Endothelial cell of umbilical vein (primary cell): ENCODE measurements around the gene LPIN1. TPM values are rescaled to one million over a fixed set of nuclear protein-coding genes. Genes with fewer than 3 reads are reported as not detected.

ENCODE experiments used
- BruUV-seq: library from RNA; stranded (reverse); fragments of 400-500 nt; replicated peaks from 2 replicates; lab custom pipeline; 2021; lab: Mats Ljungman, UMichigan
- CTCF ChIA-PET: fragments of 300-600, 350-600 bp; sonication (Branson Sonifier 250); formaldehyde crosslinking; loops from one replicate; lab custom pipeline; 2021; ENCODE audit warnings: antibody characterized with exemption, inconsistent platforms; lab: Charles Lee
- POLR2A ChIA-PET: fragments of 300-600, 350-600 bp; sonication (Branson Sonifier 250); formaldehyde crosslinking; loops from one replicate; lab custom pipeline; 2021; ENCODE audit warnings: antibody characterized with exemption, inconsistent platforms; lab: Charles Lee
- DNase-seq: peaks from one replicate; pipeline ENCODE4 v3.0.0-alpha.2; 2011; ENCODE audit warnings: low read depth, low spot score
- FAIRE-seq: peaks from 2 replicates; lab custom pipeline; 2011; peaks lifted over from hg19 to GRCh38; lab: Jason Lieb, UNC
- H2AFZ ChIP-seq: 2 replicates; pipeline ENCODE4 v1.6.0; 2012; ENCODE audit warnings: low read depth, low read length, control low read depth, inconsistent platforms
- H3K27ac ChIP-seq: 2 replicates; pipeline ENCODE4 v1.5.1; 2011; ENCODE audit warnings: low read depth, mild to moderate bottlenecking, control low read depth, low read length, moderate library complexity; ENCODE audit not compliant: insufficient read depth
- H3K27me3 ChIP-seq, 2 experiments: 2 replicates each; pipeline versions ENCODE4 v1.6.0 to v1.6.1; 2011; ENCODE audit warnings: low read length in 2 of 2, mixed read lengths in 1 of 2; ENCODE audit not compliant: control insufficient read depth in 2 of 2, insufficient read depth in 2 of 2
- H3K36me3 ChIP-seq, 2 experiments: 2 replicates in 1 of 2; 3 replicates in 1 of 2; pipeline ENCODE4 v1.5.1; 2011; ENCODE audit warnings: low read length in 2 of 2, mild to moderate bottlenecking in 1 of 2, moderate library complexity in 1 of 2; ENCODE audit not compliant: control insufficient read depth in 2 of 2, insufficient read depth in 2 of 2; ENCODE audit errors: extremely low read depth in 1 of 2
- H3K4me1 ChIP-seq: 3 replicates; pipeline ENCODE4 v1.5.1; 2011; ENCODE audit warnings: mild to moderate bottlenecking, low read length; ENCODE audit not compliant: control insufficient read depth, insufficient read depth; ENCODE audit errors: extremely low read depth
- H3K4me2 ChIP-seq: 2 replicates; pipeline ENCODE4 v1.6.1; 2011; ENCODE audit warnings: low read length, control low read depth, mixed read lengths; ENCODE audit not compliant: insufficient read depth
- H3K4me3 ChIP-seq, 3 experiments: fragments of 200-600 bp in 1 of 3; sonication (generic), shearing (Covaris generic) in 1 of 3; replicated peaks in 1 of 3; 2 replicates each; pipeline ENCODE4 v1.5.1; 2011 to 2016; ENCODE audit warnings: control low read depth in 3 of 3, low read length in 3 of 3, mild to moderate bottlenecking in 2 of 3, inconsistent platforms in 1 of 3, low read depth in 1 of 3, moderate library complexity in 1 of 3; ENCODE audit not compliant: insufficient read depth in 1 of 3
- H3K79me2 ChIP-seq: 2 replicates; pipeline ENCODE4 v1.6.0; 2012; ENCODE audit warnings: low read length, inconsistent platforms; ENCODE audit not compliant: control insufficient read depth, insufficient read depth
- H3K9ac ChIP-seq: replicated peaks from 2 replicates; pipeline ENCODE3; 2011; ENCODE audit warnings: low read length, control low read depth; ENCODE audit not compliant: insufficient read depth; ENCODE audit errors: extremely low read depth
- H3K9me1 ChIP-seq: replicated peaks from 3 replicates; pipeline ENCODE4 v1.6.0; 2011; ENCODE audit warnings: mild to moderate bottlenecking, low read length; ENCODE audit not compliant: control insufficient read depth, insufficient read depth; ENCODE audit errors: extremely low read depth
- H3K9me3 ChIP-seq: replicated peaks from 2 replicates; pipeline ENCODE4 v1.5.1; 2012; ENCODE audit warnings: low read length, inconsistent platforms; ENCODE audit not compliant: control insufficient read depth, insufficient read depth
- H4K20me1 ChIP-seq: replicated peaks from 2 replicates; pipeline ENCODE3; 2011; ENCODE audit warnings: mild to moderate bottlenecking, low read length; ENCODE audit not compliant: control insufficient read depth, insufficient read depth; ENCODE audit errors: extremely low read depth
- CTCF ChIP-seq, 2 donors: IDR thresholded peaks; 1 replicate in 1 of 2; 2 replicates in 1 of 2; pipeline ENCODE4 v1.5.1; 2011; ENCODE audit warnings: low read length in 2 of 2, mild to moderate bottlenecking in 2 of 2, moderate library complexity in 2 of 2, control low read depth in 1 of 2, inconsistent platforms in 1 of 2, low read depth in 1 of 2; ENCODE audit not compliant: insufficient read depth in 1 of 2; ENCODE audit errors: extremely low read depth in 1 of 2
- EZH2 ChIP-seq: IDR thresholded peaks from 2 replicates; pipeline ENCODE4 v1.6.1; 2012; ENCODE audit warnings: borderline replicate concordance, low read depth, mild to moderate bottlenecking, moderate library complexity, low read length, inconsistent platforms; ENCODE audit not compliant: severe bottlenecking
- FOS ChIP-seq: IDR thresholded peaks from 2 replicates; pipeline ENCODE4 v1.6.1; 2011; ENCODE audit warnings: mild to moderate bottlenecking, low read length, moderate library complexity, borderline replicate concordance; ENCODE audit not compliant: insufficient read depth
- GATA2 ChIP-seq: IDR thresholded peaks from 2 replicates; pipeline ENCODE4 v1.7.0; 2011; ENCODE audit warnings: low read depth, mild to moderate bottlenecking, moderate library complexity, mixed read lengths, low read length; ENCODE audit not compliant: insufficient read length, insufficient read depth
- JUN ChIP-seq: IDR thresholded peaks from 2 replicates; pipeline ENCODE4 v1.6.1; 2011; ENCODE audit warnings: borderline replicate concordance, low read depth; ENCODE audit not compliant: insufficient read length, insufficient read depth
- MAX ChIP-seq: IDR thresholded peaks from 2 replicates; pipeline ENCODE4 v1.6.1; 2011; ENCODE audit not compliant: insufficient read depth, insufficient read length
- MYC ChIP-seq: IDR thresholded peaks from one replicate; pipeline ENCODE4 v1.6.1; 2011; ENCODE audit warnings: mild to moderate bottlenecking, low read depth, low read length
- POLR2A ChIP-seq: IDR thresholded peaks from 2 replicates; pipeline ENCODE4 v1.6.1; 2012; ENCODE audit warnings: low read depth, mild to moderate bottlenecking, control low read depth, low read length
- POLR2AphosphoS5 ChIP-seq: IDR thresholded peaks from 2 replicates; pipeline ENCODE4 v1.6.1; 2012; ENCODE audit warnings: low read depth, mild to moderate bottlenecking, control low read depth, low read length, moderate library complexity; ENCODE audit not compliant: insufficient read depth
- dilution Hi-C: fragments of 300-500 bp; cut with MboI; formaldehyde crosslinking; loops from one replicate; pipeline ENCODE4 v1.15.0; 2019; ENCODE audit warnings: low sequenced_read_pairs; ENCODE audit not compliant: extremely low pct_ligation_motif_present
- intact Hi-C: fragments of 100-400 bp; cut with micrococcal nuclease; formaldehyde crosslinking; loops from one replicate; pipeline ENCODE4 v1.10.0; 2022
- polyA plus RNA-seq, 4 experiments: library from polyadenylated mRNA; depleted of rRNA in 3 of 4; stranded (reverse) in 3 of 4; unstranded in 1 of 4; fragments of >200 nt; gene quantifications; 2 replicates each; pipeline versions ENCODE4 v1.2.1 to v1.2.3, GENCODE V29; 2011 to 2012; ENCODE audit warnings: missing spikeins in 1 of 4
- total RNA-seq: library from RNA; stranded (reverse); gene quantifications from 2 replicates; pipeline ENCODE4 v1.2.3, GENCODE V29; 2021

LPIN1 gene
- total and polyA plus RNA-seq, 2 donors (not counting 3 experiments of a cell fraction or from before 2014, with no cell fraction given), result 26.6 to 80.4 TPM

GRCh38 chr2:11750917-11751316 is 4.5 kb downstream of the LPIN1 start:
- Histone ChIP-seq H3K79me2 (peaks cover 85% of the 10 kb centered on the region), H3K9me1 (no peaks in the 10 kb centered on the region), H3K4me1 (peaks cover 49% of the 10 kb centered on the region), H4K20me1 (no peaks in the 10 kb centered on the region), H3K9ac (no peak overlapping the region), H3K4me3 (no peak overlapping the region), H3K36me3 (peaks cover 0 to under 1% of the 10 kb centered on the region in 2 experiments), H3K27me3 (no peaks in the 10 kb centered on the region), H3K27ac (no peak overlapping the region), H3K4me2 (no peak overlapping the region), H3K9me3 (no peaks in the 10 kb centered on the region), H2AFZ (no peak overlapping the region)
- TF ChIP-seq FOS (no peak), MAX (no peak), POLR2A (no peak), GATA2 (no peak), POLR2AphosphoS5 (no peak), CTCF (IDR thresholded peaks at IDR 0.05; ENCODE audit: extremely low read depth in 1 of 2, insufficient read depth in 1 of 2, low read depth in 1 of 2, low read length in 2 of 2) (no peak), EZH2 (no peak), JUN (no peak), MYC (no peak)
- no peak for FAIRE-seq
- no peak for DNase-seq
- CTCF ChIA-PET, result interaction anchor here (0.6 to 3.9 kb wide), 6 partner anchors 9 to 67 kb away, joined by 3 to 33 read pairs (median 4); no protein-coding TSS in a partner anchor
- dilution Hi-C loops, result no loop called here
- BruUV-seq, result no TSS peak
- intact Hi-C loops, result no loop called here
- POLR2A ChIA-PET, result interaction anchor here (0.5 kb wide), 1 partner anchor 602 kb away, joined by 3 read pairs; no protein-coding TSS in a partner anchor
